Natural killer cell (primary cell): Measurements from ENCODE around the gene NAALAD2. TPM values are rescaled to one million over a fixed set of nuclear protein-coding genes. Genes with fewer than 3 reads are reported as not detected.

Experiments
- ATAC-seq, 3 donors: fragments of 150-1000 bp in 2 of 3; fragments of 200-7000 bp in 1 of 3; cut with Tn5 transposase; 1 replicate in 1 of 3; 2 replicates in 2 of 3; pipeline ENCODE4 v1.10.0; 2021; ENCODE audit warnings: mild to moderate bottlenecking in 2 of 3, moderate library complexity in 2 of 3
- DNase-seq, 2 donors: peaks; one replicate each; pipeline versions ENCODE4 v3.0.0 to v3.0.0-alpha.2; 2013 to 2021; ENCODE audit warnings: mixed read lengths in 1 of 2
- H3K27ac ChIP-seq: one replicate; pipeline ENCODE4 v1.5.1; 2013; ENCODE audit warnings: mild to moderate bottlenecking, low read length
- H3K27me3 ChIP-seq: one replicate; pipeline ENCODE4 v1.6.1; 2013; ENCODE audit warnings: low read length; ENCODE audit not compliant: control insufficient read depth, insufficient read depth
- H3K36me3 ChIP-seq: one replicate; pipeline ENCODE4 v1.6.1; 2013; ENCODE audit warnings: low read length; ENCODE audit not compliant: control insufficient read depth, insufficient read depth
- H3K4me1 ChIP-seq: one replicate; pipeline ENCODE4 v1.6.1; 2013; ENCODE audit warnings: low read length; ENCODE audit not compliant: control insufficient read depth, insufficient read depth
- H3K4me3 ChIP-seq: one replicate; pipeline ENCODE4 v1.5.1; 2013; ENCODE audit warnings: low read length
- H3K9me3 ChIP-seq: one replicate; pipeline ENCODE4 v1.6.1; 2013; ENCODE audit warnings: low read length; ENCODE audit not compliant: control insufficient read depth, insufficient read depth
- H3K27ac Mint-ChIP-seq, 2 donors: one replicate each; pipeline ENCODE4 v1.8.0; 2022; ENCODE audit warnings: mild to moderate bottlenecking in 2 of 2, mixed read lengths in 2 of 2, moderate library complexity in 1 of 2
- H3K27me3 Mint-ChIP-seq, 2 donors: one replicate each; pipeline ENCODE4 v1.8.0; 2022; ENCODE audit warnings: low read depth in 2 of 2, mixed read lengths in 2 of 2
- H3K36me3 Mint-ChIP-seq: one replicate; pipeline ENCODE4 v1.8.0; 2022; ENCODE audit warnings: mixed read lengths
- H3K4me1 Mint-ChIP-seq, 2 donors: one replicate each; pipeline ENCODE4 v1.8.0; 2022; ENCODE audit warnings: mixed read lengths in 2 of 2
- H3K4me3 Mint-ChIP-seq: one replicate; pipeline ENCODE4 v1.8.0; 2022; ENCODE audit warnings: mild to moderate bottlenecking, moderate library complexity, mixed read lengths
- H3K9me3 Mint-ChIP-seq, 2 donors: one replicate each; pipeline ENCODE4 v1.8.0; 2022; ENCODE audit warnings: mixed read lengths in 2 of 2
- CTCF ChIP-seq: fragments of 200-600 bp; IDR thresholded peaks from one replicate; pipeline ENCODE4 v1.8.0; 2022; ENCODE audit warnings: antibody characterized with exemption
- WGBS: methylation state at CpG from one replicate; pipeline ENCODE4 v1.1.7; 2013; ENCODE audit warnings: missing lambda C conversion rate; ENCODE audit not compliant: insufficient coverage; 5-methylcytosine and 5-hydroxymethylcytosine counted together
- intact Hi-C: fragments of 100-400 bp; cut with micrococcal nuclease; formaldehyde crosslinking; loops from one replicate; pipeline ENCODE4 v1.14.2; 2022
- total RNA-seq, 4 donors: library from RNA; stranded (reverse); fragments of 120-200 nt in 1 of 4; gene quantifications; one replicate each; pipeline versions ENCODE4 v1.2.3 to v1.2.4, GENCODE V29; 2013 to 2022

The NAALAD2 gene
- total RNA-seq, 3 donors from 2014 or later (not counting 1 experiment from before 2014, with no cell fraction given), result not detected

- Mint-ChIP-seq H3K27ac (peak overlapping the region; percentile 3 to 5), H3K4me1 (peaks cover 12 to 21% of the 10 kb centered on the region in 2 donors), H3K9me3 (no peaks in the 10 kb centered on the region), H3K36me3 (peaks cover 8% of the 10 kb centered on the region), H3K4me3 (no peak overlapping the region), H3K27me3 (no peaks in the 10 kb centered on the region)
- no peaks in the 10 kb centered on the region for H3K9me3 ChIP-seq
- intact Hi-C loops, result loop anchor here (5.0 kb wide), 1 partner anchor 248 kb away; no protein-coding TSS in a partner anchor
- H3K4me3 ChIP-seq, result no peak overlapping the region
- no peak for ATAC-seq
- 97% methylated on average over 2 of the region's 2 CpGs for WGBS
- H3K36me3 ChIP-seq, result peaks cover 61% of the 10 kb centered on the region
- DNase-seq, result no peak
- H3K27me3 ChIP-seq, result no peaks in the 10 kb centered on the region
- no peak overlapping the region for H3K27ac ChIP-seq
- TF ChIP-seq CTCF, result no peak
- no peaks in the 10 kb centered on the region for H3K4me1 ChIP-seq
Measured at GRCh38 chr11:90208857-90209256, 74.4 kb downstream of the NAALAD2 start.

GRCh38 chr11:90213322-90213721 lies 78.9 kb downstream of the NAALAD2 start:
- Mint-ChIP-seq H3K4me1 (peaks cover 21 to 25% of the 10 kb centered on the region in 2 donors), H3K4me3 (no peak overlapping the region), H3K27ac (no peak overlapping the region), H3K27me3 (no peaks in the 10 kb centered on the region), H3K36me3 (peaks cover 8% of the 10 kb centered on the region), H3K9me3 (no peaks in the 10 kb centered on the region)
- no peak for ATAC-seq
- H3K9me3 ChIP-seq, result no peaks in the 10 kb centered on the region
- no peak for DNase-seq
- WGBS, result no CpG with 5 or more reads among the region's 3 CpGs
- TF ChIP-seq CTCF, result no peak
- no peaks in the 10 kb centered on the region for H3K4me1 ChIP-seq
- no peak overlapping the region for H3K4me3 ChIP-seq
- no peaks in the 10 kb centered on the region for H3K27me3 ChIP-seq
- H3K36me3 ChIP-seq, result peaks cover 49% of the 10 kb centered on the region
- H3K27ac ChIP-seq, result no peak overlapping the region
- intact Hi-C loops, result no loop called here

GRCh38 chr11:90216611-90217010 lies 82.1 kb downstream of the NAALAD2 start:
- peaks cover 41 to 45% of the 10 kb centered on the region in 2 donors for H3K4me1 Mint-ChIP-seq
- no peak overlapping the region for H3K27ac ChIP-seq
- no peaks in the 10 kb centered on the region for H3K27me3 Mint-ChIP-seq
- H3K36me3 Mint-ChIP-seq, result no peaks in the 10 kb centered on the region
- peak overlapping the region in 1 of 2 donors; percentile 5 for H3K27ac Mint-ChIP-seq
- no peak overlapping the region for H3K4me3 ChIP-seq
- no peaks in the 10 kb centered on the region for H3K9me3 ChIP-seq
- H3K9me3 Mint-ChIP-seq, result no peaks in the 10 kb centered on the region
- no peak for TF ChIP-seq CTCF
- DNase-seq (no peak), ATAC-seq (no peak)
- H3K27me3 ChIP-seq, result no peaks in the 10 kb centered on the region
- H3K4me1 ChIP-seq, result peaks cover 3% of the 10 kb centered on the region
- WGBS, result 92% methylated on average over 5 of the region's 5 CpGs
- intact Hi-C loops, result no loop called here
- peaks cover 24% of the 10 kb centered on the region for H3K36me3 ChIP-seq
- H3K4me3 Mint-ChIP-seq, result no peak overlapping the region

- Histone ChIP-seq H3K9me3 (no peaks in the 10 kb centered on the region), H3K4me1 (peaks cover 6% of the 10 kb centered on the region), H3K27me3 (no peaks in the 10 kb centered on the region), H3K4me3 (no peak overlapping the region), H3K36me3 (peaks cover 14% of the 10 kb centered on the region), H3K27ac (no peak overlapping the region)
- WGBS, result 77% methylated on average over 2 of the region's 2 CpGs
- Mint-ChIP-seq H3K36me3 (no peaks in the 10 kb centered on the region), H3K4me3 (no peak overlapping the region), H3K27ac (peak overlapping the region in 1 of 2 donors; percentile 31), H3K27me3 (no peaks in the 10 kb centered on the region), H3K4me1 (peaks cover 53 to 62% of the 10 kb centered on the region in 2 donors), H3K9me3 (no peaks in the 10 kb centered on the region)
- intact Hi-C loops, result no loop called here
- no peak for TF ChIP-seq CTCF
- DNase-seq (no peak), ATAC-seq (no peak)
Measured at GRCh38 chr11:90218606-90219005, 84.1 kb downstream of the NAALAD2 start.
